ENCODE results near the gene NEMP1.

NEMP1 gene

GRCh38 chr12:57006809-57007475 lies 71.6 kb downstream of the NEMP1 start:
- no peak for DNase-seq (ENCODE audit: extremely low spot score, insufficient read length, low read depth)
- no peak for FAIRE-seq

- DNase-seq (ENCODE audit: extremely low spot score, insufficient read length, low read depth), result peak; percentile 73
- FAIRE-seq, result no peak
These were observed 72.4 kb downstream of the NEMP1 start, which contains the start of gene ZBTB39 for GRCh38 chr12:57005980-57006808. Gene ZBTB39, minus strand, starts transcription at chr12:57006546. Its CDS starts 1,629 bp downstream, at chr12:57004917.

All from GM18507 (cell line).